SKM-1 (cell line): ENCODE results near the gene TIA1.
"Not testable (repeated sequence)": the region's sequence is repeated elsewhere in the genome, so short reads cannot be mapped to it uniquely, and the experiment has no call there.

Source experiments
- DNase-seq: peaks from one replicate; lab custom pipeline; 2025; ENCODE audit not compliant: unreplicated experiment; lab: John Stamatoyannopoulos, UW

The TIA1 gene

GRCh38 chr2:70223305-70223704 lies 25.1 kb downstream of the TIA1 start:
- not testable (repeated sequence) for DNase-seq

- no peak for DNase-seq
These were observed 33.4 kb downstream of the TIA1 start for GRCh38 chr2:70214953-70215549.

DNA sequence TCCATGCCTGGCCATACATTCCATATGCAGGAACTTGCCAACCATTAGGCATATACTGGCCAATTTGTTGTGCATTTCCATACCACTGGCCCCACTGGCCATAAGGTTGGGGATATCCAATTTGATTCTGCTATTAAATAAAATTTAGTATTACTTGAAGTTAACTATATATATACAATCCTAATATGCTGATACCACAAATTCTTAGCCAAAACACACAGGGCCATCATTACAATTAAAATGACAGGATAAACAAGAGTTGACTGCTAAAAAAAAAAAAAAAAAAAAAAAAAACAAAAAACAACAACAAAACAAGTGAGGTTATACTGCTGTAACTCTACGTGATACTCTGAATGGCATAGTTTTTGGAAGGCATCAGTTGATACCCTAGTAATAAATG lies 34.1 kb downstream of the TIA1 start:
- no peak for DNase-seq

DNA sequence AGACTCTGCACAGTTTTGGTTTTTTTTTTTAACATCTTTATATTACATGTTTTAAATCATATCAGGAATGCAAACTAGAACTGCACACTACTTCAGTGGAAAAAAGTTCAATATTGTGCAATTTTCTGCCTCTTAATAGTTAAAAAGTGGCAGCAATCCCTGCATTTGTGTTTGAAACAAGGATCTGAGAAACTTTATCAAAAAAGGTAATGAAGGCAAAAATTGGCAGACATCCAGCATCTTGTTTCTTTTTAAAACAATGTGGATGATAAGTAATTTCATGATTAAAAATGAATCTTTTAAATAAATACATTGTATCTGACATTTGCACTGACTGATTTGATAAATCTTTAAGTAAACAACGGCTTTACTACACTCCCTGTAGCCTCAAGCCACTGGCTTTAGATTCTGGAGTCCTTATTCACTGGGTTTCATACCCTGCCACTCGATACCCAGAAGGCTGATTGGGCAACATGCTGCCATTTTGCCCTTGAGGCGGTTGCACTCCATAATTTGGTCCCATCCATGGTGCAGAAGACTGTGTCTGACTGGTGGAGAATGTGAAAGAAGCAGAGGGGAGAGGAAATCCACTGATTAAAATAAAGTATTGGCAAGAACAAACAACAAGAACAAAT lies 36.0 kb downstream of the TIA1 start:
- no peak for DNase-seq

GRCh38 chr2:70211595-70211994 lies 36.8 kb downstream of the TIA1 start:
- DNase-seq: no peak

DNA sequence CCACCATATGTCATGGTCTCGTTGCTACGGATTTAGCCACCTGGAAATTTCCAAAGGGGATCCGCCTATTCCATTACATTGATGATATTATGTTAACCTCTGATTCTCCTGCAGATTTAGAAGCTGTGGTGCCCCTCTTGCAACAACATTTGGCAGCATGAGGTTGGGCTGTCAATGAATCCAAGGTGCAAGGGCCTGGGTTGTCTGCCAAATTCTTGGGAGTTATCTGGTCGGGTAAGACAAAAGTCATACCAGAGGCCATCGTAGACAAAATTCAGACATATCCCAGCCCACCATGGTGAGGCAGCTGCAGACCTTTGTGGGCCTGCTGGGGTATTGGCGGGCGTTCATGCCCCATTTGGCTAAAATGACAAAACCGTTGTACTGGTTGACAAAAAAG lies 44.0 kb downstream of the TIA1 start:
- no peak for DNase-seq

DNA sequence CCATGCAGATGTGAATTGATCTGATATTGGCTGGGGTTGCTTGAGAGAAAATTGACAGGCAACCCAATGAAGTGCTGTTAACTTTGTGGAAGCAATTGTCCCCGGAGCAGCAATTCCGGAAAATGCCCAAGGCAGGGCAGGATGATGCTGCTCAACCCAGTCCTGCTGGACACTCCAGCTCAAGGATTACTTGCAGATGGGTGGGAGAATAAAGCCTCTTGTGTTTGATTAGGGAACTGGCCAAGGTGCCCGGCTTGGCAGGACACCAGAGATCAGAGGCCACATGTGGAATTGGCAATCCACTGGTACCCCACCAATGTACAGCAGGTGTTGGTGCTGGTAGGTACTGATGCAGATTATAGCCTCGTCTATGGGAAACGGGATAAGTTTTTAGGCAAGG lies 45.3 kb downstream of the TIA1 start:
- no peak for DNase-seq

DNA sequence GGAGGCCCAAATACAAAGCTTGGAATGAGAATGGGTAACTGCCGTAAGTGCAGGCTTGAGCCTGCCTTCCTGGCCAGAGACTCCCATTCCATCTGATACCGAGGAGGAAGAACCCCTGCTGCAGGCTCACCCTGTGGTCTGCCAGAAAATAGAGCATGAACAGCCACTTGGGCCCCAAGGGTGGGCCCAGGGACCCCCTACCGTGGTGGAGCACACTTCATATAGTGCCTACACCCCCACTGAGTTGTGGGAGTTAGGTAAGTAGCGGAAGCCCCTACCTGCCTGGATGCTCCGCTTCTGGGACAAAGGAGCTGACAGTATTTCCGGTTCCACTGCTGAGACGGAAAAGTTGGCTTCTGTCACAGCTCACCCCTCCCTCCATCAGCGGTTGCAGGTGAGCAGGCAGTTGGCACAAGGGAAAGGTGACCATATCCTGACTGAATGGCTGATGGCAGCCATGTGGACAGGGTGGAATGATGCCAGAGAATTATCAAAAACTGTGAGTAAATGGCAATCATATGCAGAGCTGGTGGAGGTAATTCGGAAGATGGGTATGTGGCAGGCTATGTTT lies 46.1 kb downstream of the TIA1 start:
- DNase-seq: no peak

- DNase-seq: no peak
These were observed 46.6 kb downstream of the TIA1 start for GRCh38 chr2:70201831-70202230.

- no peak for DNase-seq
These were observed 47.1 kb downstream of the TIA1 start for GRCh38 chr2:70201225-70201768.

GRCh38 chr2:70199320-70199864 lies 49.0 kb downstream of the TIA1 start:
- no peak for DNase-seq

DNA sequence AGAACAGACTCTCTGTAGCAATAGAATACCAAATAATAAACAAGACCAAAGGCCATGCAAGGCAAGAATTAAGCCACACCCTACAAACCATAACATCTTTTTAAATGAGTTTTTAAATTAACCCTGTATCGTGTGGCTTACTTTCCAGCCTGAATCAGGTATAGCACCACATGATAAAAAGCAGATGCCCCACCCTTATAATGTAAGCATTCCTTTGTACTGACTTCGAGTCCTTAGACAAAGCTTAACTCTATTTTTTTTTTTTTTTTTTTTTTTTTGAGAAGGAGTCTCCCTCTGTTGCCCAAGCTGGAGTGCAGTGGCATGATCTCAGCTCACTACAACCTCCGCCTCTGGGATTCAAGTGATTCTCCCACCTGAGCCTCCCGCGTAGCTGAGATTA lies 55.9 kb downstream of the TIA1 start:
- no peak for DNase-seq

GRCh38 chr2:70191244-70191735 lies 57.1 kb downstream of the TIA1 start:
- DNase-seq: no peak

GRCh38 chr2:70190418-70191243 lies 57.8 kb downstream of the TIA1 start, which contains the start of gene C2orf42:
Gene C2orf42 (minus strand): TSS chr2:70191019. CDS start chr2:70181985, 9,034 bp downstream.
- peak; percentile 92 for DNase-seq

DNA sequence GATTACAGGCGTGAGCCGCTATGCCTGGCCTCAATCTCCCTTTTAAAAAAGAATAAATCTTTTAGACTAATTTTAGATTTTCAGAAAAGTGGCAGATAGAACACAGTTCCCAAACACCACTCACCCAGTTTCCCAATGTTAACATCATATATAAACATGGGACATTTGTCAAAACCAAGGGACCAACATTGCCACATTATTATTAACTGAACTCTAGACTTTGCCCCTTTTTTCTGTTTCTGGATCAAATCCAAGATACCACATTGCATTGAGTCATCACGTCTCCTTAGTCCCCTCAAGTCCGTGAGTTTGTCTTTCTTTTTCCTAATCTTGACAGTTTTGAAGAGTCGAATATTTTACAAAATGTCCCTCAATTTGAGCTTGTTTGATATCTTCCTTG lies 60.0 kb downstream of the TIA1 start:
- no peak for DNase-seq

- not testable (repeated sequence) for DNase-seq
These were observed 61.3 kb downstream of the TIA1 start for GRCh38 chr2:70187170-70187569.

GRCh38 chr2:70182689-70183088 lies 65.7 kb downstream of the TIA1 start:
- DNase-seq: no peak

DNA sequence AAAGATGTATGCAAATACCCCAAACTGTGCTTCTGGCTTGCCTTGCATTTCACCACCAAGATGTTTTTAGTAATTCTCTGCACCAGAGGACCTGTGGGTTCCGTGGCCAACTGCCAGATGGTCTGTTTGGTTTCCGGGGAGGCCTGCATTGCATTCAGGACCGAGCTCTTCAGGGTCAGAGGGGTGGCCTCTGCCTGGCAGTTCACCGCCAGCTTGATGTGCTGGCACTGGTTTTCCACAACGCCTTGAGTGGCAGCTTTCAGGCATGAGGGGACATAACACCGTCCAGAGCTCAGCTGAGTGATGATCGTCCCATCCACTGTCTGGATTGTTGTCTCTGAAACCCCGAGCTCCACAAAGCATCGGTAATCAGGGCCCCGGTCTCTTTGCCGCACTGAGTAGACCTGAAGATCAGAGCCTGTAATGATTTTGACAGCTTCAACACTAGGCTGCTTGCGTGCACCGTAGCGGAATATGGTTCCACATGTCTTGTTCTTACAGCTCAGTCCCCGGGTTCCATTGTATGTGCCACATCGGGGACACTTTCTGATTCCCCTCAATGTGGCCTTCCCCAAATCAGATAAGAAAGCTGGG lies 67.0 kb downstream of the TIA1 start:
- no peak for DNase-seq

DNA sequence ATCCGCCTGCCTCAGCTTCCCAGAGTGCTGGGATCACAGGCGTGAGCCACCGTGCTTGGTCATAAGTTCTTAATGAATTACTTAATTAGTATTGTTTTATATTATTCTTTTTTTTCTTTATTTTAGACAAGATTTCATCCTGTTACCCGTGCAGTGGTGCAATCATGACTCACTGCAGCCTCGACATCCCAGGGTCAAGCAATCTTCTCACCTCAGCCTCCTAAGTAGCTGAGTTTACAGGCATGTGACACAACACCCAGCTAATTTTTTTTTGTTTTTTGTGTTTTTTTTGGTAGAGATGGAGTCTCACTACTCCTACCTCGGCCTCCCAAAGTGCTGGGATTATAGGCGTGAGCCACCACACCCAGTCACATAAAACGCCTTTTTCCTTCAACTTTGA lies 74.9 kb downstream of the TIA1 start:
- DNase-seq: no peak

GRCh38 chr2:70169654-70170245 lies 78.7 kb downstream of the TIA1 start:
- DNase-seq: not testable (repeated sequence)
